Frontal cortex (tissue), 4 donors: ENCODE data around the gene HEXIM2. TPM values are rescaled to one million over a fixed set of nuclear protein-coding genes. Genes with fewer than 3 reads are reported as not detected.
A peak's percentile ranks its signal among the peaks of the same experiment; 100 is the strongest.

ENCODE experiments used
- DNase-seq, 2 donors: peaks; one replicate each; pipeline ENCODE4 v3.0.0; 2012; ENCODE audit warnings: low spot score in 2 of 2
- FAIRE-seq: peaks from 2 replicates; lab custom pipeline; 2012; peaks lifted over from hg19 to GRCh38; lab: Jason Lieb, UNC
- total RNA-seq: library from RNA; depleted of rRNA; stranded (reverse); fragments of >200 nt; gene quantifications from one replicate; pipeline ENCODE4 v1.2.3, GENCODE V29; 2014
- donor health status: control.
- donor health status: control.
- donor health status: control.

HEXIM2 gene
- total RNA-seq, 1 donor from 2014 or later: 8.2 TPM

DNA sequence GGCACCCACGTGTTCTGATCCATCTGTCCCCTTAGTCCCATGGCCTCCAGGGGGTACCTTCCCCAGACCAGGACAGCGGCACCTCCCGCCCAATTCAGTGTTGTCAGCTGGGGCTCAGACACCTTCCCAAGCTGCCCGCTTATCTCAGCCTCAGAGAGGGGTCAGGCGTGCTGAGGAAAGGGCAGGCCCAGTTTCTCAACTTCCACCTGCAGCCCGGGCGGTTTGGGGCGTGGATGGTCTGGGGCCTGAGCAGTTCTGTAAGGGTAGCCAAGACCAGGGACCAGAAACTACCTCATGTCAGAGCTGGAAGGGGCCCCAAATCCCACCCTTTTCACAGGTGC is 34.5 kb upstream of the HEXIM2 start:
- FAIRE-seq: no peak
- no peak for DNase-seq

DNA sequence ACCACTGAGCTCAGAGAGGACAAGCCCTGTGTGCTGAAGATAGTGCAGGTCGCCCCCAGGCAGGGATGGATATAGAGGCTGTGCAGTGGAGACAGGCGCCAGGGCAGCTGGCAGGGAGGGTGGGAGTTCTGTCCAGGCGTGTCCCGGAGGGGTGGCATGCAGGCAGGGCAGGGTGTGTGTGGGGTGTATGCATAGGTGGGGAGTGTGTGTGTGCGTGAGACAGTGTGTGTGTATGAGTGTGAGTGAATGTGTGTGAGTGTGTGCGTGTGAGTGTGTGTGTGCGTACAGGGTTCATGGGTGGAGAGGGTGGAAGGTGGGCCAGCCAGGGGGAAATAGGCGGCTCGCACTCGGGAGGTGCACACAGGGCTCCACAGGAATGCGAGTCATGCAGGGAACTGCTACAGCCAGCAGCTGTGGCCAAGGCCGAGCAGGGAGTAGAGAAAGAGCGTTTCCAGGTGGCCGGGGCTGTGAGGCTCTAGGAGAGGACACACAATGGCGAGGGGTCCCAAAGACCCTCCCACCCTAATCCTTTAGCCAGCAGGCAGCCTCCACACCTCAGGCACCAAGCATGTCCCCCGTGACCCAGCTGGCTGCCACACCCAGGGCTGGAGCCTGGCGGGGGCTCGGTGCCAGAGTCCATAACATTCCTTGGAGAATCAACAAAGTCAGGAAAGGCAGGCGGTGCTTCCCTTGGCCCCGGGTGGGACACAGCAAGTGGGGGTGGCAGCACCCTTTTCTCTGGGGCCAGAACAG is 34.0 kb upstream of the HEXIM2 start:
- DNase-seq (no peak), FAIRE-seq (no peak)

DNA sequence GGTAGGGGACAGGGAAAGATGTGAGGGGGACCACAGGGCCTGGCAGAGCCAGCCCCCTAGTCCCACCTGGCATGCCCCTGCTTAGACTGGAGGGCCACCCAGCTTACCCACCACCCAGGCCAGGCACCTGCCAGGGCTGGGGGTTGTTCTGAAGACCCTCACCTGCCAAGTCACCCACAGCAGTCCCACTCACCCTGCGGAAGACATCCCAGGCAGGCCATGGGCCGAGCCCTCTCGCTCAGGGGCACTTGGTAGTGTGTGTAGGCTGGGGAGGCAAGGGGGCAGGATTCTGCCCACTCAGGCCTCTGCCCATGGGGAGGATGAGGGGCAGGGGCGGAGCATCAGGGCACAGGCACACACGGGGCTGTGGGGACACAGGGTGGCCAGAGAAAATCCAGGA is 33.3 kb upstream of the HEXIM2 start:
- DNase-seq (no peak), FAIRE-seq (no peak)

DNA sequence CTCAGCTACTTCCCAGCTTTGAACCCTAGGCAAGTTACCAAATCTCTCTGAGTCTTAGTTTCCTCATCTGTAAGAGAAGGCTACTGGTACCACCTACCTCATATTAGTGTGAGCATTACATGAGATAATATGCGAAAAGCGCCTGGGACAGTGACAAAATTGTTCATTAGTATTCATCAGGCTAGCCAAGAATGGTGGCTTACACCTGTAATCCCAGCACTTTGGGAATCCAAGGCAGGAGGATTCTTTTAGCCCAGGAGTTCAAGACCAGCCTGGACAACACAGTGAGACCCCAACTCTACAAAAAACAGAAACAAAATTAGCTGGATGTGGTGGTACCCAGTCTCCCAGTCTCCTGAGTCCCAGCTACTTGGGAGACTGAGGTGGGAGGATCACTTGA is 32.7 kb upstream of the HEXIM2 start:
- FAIRE-seq (no peak), DNase-seq (no peak)

DNA sequence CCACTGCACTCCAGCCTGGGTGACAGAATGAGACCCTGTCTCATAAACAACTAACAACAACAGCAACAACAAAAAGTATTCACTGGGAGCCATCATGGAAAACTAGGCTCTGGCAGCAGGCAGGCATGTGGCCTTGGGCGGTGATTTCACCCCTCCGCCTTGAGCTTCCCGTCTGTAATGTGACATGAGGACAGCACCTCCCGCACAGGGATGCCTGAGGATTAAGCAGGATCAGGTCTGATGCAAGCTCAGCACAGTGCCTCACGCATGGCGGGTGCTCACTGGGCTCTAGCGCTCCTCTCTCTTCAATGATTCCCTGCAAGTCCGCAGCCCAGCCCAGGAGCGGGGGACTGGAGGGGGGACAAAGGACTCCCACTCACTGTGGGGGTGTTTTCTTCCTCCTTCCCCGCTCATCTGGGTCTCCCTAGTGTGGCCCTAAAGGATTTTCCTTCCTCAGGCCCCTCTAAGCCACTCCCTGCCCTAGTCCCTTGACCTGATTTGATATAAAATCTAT is 32.2 kb upstream of the HEXIM2 start:
- no peak for DNase-seq
- FAIRE-seq: no peak

DNA sequence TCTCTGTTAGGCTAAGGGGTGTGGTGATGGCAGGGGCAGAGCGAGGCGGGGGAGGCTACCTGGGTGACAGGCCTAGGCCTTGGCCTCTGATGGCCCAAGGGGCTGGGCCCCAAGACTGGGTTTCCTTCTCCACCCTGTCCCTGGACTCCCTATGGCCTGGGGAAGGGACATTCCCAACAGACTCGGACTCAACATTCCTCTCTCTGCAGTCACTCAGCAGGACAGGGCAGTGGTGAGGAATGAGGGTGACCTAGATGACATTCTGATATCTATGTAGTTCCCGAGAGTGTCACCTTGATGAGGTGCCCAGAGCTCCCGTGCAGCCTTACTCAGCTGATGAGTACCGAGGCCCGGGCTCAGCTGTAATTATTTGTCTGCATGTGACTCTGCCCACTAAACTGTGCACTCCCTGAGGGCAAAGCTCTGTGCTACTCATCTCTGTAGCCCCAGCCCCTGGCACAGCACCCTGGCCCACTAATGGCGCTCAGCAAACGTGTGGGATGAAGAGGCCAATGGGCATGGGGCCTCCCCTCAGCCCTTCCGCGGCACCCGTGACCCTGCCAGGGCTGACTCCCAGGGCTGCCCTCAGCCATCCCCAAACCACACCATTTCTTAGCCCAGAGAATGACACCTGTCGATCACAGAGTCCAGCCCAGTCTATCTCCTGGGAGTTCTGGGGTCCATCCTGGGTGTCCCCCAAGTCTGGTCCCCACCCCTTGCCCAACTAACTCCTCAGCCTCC is 31.6 kb upstream of the HEXIM2 start:
- DNase-seq: no peak
- FAIRE-seq: no peak

DNA sequence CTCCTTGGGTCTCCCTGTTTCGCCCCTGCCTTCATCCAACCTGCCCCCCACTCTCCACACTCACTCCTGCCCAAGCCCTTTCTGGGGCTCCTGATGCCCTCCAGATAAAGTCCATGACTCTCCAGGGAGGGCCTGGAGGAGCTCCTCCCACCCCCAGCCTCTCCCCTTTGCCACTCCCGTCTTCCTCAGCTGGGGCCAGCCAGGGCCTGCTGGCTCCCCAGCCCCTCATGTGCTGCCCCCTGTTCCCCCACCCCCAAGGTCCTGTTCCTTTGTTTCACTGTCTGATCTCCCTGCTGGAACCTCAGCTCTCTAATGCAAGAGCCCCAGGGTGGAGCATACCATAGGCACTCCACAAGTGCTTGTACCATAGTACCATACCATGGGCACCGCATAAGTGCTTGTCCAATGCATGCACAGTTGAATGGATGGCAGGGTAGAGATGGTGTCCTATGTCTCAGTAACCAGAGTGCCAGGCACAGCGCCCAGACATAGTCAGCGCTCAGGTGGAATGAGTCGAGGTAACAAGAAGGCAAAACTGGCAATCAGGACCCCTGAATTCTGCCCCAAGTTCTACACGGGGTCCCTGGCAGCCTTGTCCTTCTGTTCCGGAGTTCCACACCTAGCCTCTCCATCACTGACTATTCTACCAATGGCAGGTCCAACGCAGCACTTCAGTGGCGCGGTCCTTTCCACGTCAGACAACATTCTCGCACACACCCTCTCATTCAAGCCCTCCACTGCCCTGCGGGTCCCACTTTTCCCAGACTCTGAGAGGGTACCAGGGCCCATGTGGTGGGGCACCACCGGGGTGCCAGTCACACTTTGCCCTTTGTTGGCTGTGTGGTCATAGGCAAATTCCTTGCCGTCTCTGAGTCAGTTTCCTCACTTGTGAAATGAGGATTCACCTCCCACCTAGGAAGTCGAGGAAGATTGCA is 30.7 kb upstream of the HEXIM2 start:
- DNase-seq (no peak), FAIRE-seq (no peak)

DNA sequence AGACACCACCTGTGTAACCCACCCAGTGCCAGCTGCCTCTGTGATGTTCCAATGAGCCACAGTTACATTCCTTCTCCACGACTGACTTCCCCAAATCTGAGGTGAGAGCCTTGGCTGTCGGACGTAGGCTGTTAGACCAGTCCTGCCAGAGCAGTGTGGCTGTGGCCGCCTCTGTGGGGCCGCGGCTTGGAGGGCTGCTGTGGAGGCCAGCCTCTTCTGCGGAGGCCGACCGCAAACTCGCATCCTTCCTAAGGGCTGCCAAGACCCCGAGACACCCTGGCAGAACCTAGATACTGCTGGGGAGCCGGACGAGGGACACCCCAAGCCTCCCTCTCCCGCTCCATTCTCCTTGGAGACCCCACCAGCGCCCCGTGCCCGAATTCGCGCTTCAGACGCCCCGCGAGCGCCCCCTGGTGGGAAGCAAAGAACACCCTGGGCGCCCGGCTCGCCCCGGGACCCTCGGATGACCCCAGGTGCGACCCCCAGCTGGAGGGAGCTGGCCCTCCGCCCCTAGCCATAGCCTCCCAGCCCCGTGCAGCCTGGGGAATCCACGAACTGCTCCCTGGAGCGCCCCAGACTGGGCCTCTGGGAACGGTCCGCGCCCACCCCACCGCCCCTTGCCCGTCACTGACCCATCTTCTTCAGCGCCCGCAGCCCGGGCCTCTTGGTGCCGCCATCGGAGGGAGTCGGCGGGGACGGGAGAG is 29.9 kb upstream of the HEXIM2 start:
- FAIRE-seq (no peak), DNase-seq (no peak)

DNA sequence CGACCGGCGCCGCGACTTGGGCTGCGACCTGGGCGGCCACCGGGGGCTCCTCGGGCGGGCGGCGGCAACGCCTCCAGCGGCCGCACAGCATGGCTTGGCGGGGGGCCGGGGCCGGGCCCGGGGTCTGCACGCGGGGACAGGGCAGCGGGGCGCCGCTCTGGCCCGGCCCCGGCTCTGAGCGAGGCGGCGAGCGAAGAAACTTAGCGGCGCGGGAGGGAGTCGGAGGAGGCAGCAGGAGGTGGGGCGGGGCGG is 29.4 kb upstream of the HEXIM2 start, which contains the start of gene PLCD3:
Gene PLCD3 (minus strand): TSS at position 196 of the 252 bp plus-strand sequence. CDS start 105 bp downstream, at position 91.
- no peak for FAIRE-seq
- DNase-seq: no peak

DNA sequence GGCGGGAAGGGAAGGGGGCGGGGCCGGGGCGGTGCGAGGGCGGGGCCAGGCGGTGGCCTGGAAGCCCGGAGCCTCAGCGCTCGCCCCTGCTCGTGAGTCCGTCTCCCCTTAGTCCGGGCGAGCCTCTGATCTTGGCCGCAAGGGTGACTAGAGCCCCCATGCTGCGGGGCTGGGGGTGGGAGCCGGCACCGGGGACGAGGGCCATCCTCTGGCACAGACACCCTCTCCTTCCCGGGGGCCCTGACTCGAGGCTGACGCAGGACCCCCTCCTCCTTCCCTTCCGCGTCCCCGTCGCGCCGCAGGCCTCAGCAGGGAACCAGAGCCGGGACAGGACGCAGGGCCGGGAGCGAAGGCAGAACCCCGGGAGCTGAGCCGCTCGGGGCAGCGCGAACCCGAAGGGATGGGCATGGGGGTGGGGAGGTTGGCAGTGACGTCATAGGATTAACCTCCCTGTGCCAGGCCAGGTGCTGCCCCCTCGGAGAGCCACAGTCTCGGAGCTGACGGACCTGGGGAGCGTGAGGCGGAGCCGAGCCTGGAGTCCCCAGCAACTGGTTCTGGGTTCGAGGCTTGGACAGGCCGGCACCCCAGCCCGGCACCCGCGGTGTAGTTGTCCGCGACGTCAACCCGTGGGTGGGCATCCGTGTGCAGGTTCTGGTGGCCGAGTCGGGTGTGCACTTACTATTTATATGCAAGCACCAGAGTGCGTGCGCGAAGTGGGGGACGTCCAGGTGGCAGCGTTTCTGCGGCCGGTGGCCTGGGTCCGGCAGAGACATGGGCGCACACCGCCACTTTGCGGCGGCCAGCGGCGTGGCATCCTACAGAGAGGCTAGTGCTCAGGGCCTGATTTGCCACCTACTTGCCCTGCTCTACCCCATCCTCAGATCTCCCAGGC is 28.9 kb upstream of the HEXIM2 start:
- no peak for FAIRE-seq
- peak; percentile 93 to 96 for DNase-seq

DNA sequence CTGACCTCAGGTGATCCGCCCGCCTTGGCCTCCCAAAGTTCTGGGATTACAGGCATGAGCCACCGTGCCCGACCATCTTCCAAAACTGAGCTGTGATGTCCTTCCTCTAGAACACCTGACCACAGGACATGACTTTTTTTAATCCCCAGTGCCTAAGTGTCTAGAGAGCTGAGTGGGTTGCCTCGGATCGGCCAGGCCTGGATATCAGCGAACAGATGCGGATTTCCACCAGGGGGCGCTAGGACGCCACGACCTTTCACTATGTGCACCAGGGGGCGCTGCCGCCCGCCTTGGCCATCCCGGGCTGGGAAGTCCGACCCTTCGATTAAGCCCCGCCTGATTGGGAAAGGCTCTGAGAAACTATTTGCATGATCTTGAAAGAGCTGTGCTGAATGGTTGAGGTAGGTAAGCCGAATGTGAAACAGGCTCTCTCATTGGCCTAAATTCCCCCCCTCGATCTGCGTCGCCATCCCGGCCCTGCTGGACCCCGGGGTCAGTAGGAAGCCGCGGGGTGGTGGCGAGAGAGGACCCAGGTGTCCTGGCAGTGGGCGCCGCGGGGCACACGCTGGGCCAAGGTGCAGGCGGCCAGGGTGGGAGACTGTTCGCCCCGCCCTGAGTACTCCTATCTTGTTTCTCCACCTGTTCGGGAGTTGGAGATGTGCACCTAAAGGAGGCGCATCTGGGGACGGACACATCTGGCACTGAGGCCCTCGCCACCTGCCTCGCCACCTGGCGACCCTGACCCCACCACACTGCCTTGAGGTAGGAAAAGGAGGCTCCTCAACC is 26.3 kb upstream of the HEXIM2 start, which contains the start of gene ACBD4:
Gene ACBD4 (plus strand): TSS at position 496 of the 786 bp plus-strand sequence. CDS start 458 bp downstream, outside the sequence.
- peak; percentile 44 for FAIRE-seq
- DNase-seq: peak; percentile 93 to 95

DNA sequence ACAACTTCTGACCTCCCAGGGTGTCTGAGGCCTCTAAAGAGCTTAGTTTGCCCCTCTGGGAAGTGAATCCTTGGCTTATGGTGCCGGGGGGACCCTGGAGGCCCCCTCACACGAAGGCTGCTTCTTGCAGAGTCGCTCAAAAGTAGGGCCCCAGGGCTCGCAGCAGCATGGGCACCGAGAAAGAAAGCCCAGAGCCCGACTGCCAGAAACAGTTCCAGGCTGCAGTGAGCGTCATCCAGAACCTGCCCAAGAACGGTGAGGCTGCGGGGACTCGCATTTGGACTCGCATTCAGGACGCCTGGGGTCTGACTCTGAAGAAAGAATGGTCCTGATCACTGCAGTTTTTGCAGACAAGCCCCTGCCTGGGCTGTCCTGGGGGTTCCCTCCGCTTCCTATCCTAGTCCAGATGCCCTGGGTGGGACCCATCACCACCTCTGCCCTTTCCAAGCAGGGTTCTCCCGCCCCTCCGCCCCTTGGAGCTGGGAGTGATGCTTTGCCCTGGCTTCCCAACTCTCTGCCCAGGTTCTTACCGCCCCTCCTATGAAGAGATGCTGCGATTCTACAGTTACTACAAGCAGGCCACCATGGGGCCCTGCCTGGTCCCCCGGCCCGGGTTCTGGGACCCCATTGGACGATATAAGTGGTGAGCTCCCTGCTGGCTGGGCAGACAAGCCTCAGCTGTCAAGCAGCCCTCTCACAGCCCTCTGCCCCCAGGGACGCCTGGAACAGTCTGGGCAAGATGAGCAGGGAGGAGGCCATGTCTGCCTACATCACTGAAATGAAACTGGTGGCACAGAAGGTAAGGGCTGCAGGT is 25.5 kb upstream of the HEXIM2 start:
- FAIRE-seq: no peak
- DNase-seq: no peak

DNA sequence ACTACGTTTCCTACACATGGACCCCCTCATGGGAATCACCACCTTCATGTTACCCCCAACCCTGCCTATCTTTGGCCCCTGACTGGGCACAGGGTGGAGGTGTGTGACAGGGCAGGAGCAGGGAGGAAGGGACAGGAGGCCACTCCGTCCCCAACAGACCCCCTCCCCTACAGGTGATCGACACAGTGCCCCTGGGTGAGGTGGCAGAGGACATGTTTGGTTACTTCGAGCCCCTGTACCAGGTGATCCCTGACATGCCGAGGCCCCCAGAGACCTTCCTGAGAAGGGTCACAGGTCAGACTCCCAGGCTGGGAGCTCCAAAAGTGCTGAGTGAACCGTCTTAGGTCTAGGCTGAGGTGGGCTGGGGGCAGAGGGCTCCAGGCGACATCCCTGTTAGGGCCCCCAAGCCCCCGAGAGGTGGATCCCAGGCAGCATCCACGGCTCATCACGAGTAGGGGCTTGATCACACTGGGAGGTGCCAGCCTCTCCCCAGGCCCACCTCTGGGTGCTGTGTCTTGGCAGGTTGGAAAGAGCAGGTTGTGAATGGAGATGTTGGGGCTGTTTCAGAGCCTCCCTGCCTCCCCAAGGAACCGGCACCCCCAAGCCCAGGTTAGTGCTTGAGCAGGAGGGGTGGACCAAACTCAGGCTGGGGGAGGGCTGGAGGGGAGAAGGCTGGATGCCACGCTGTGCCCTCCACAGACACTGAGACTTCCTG is 24.7 kb upstream of the HEXIM2 start:
- DNase-seq: no peak
- no peak for FAIRE-seq

DNA sequence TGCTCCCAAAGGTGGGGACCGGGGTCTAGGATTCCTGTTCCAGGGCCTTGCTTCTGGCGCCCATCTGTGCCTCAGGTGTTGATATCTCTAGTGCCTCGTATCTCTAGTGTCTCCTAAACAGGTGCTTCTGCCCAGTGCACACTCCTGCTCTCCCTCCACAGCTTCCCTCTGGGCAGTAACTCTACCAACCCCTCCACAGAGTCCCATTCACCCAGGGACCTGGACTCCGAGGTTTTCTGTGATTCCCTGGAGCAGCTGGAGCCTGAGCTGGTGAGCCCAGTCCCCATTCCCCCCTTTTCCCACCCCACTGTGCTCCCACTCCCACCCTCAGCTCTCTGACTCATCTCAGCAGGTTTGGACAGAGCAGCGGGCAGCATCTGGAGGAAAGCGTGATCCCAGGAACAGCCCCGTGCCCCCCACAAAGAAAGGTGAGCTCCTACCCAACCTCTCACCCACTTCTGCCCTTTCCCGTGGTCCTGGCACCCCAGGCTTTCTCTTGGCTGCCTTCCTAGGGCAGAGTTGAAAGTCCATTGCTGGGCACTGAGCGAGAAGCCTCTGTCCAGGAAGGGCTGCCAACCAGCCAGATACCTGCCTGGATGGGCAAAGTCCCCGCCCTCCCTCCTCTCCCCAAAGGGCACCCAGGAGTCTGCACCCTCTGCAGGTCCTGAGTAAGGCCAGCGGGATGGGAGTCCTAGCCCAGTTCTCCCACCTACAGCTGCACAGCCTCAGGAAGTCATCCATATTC is 23.9 kb upstream of the HEXIM2 start:
- DNase-seq (no peak), FAIRE-seq (no peak)

DNA sequence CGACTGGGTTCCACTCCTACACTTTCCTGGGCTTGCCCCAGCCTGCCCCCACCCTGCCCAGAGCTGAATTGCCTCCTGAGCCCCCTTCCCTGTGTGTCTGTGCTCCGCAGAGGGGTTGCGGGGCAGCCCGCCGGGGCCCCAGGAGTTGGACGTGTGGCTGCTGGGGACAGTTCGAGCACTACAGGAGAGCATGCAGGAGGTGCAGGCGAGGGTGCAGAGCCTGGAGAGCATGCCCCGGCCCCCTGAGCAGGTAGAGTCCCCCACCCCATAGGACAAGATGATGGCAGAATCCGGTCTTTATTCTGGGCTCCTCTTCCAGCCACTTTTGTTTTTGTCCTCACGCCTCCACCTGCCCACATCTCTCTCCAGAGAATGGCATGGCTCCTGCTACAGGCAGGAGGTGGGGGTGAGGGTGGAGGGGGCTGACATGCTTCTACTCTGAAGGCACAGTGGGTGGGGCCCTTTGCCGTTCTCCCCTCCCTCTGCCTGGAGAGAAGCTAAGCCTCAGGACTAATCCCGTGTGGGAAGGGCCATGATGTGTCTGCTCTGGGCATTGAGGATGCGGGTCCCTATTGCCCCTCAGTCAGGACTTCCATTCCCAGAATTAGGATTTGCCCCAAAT is 22.7 kb upstream of the HEXIM2 start:
- DNase-seq: no peak

More for the DNA sequence above, 22.7 kb upstream of the HEXIM2 start:
- FAIRE-seq: no peak
